OCI-LY1 (cell line): ENCODE measurements around the gene IGF2BP2.
"Not testable (repeated sequence)": the region's sequence is repeated elsewhere in the genome, so short reads cannot be mapped to it uniquely, and the experiment has no call there.

Experiments used
- H2AFZ ChIP-seq: fragments of 200-600 bp; sonication (generic), shearing (Covaris generic); 2 replicates; pipeline ENCODE4 v1.6.0; 2014; ENCODE audit warnings: antibody characterized with exemption, mild to moderate bottlenecking, low read length
- H3F3A ChIP-seq: fragments of 200-600 bp; sonication (generic), shearing (Covaris generic); 2 replicates; pipeline ENCODE4 v1.6.0; 2014; ENCODE audit warnings: mild to moderate bottlenecking, antibody characterized with exemption, low read length, moderate library complexity; ENCODE audit not compliant: insufficient read depth
- H3K27ac ChIP-seq: fragments of 200-600 bp; sonication (generic); 2 replicates; pipeline ENCODE4 v1.5.1; 2014; ENCODE audit warnings: low read length, mixed run types, mild to moderate bottlenecking, low read depth; ENCODE audit not compliant: poor library complexity, severe bottlenecking
- H3K27me3 ChIP-seq: fragments of 200-600 bp; sonication (generic); 2 replicates; pipeline ENCODE4 v1.6.0; 2014; ENCODE audit warnings: antibody characterized with exemption, mild to moderate bottlenecking, low read length, moderate library complexity; ENCODE audit not compliant: insufficient read depth
- H3K36me3 ChIP-seq: fragments of 200-600 bp; sonication (generic); 2 replicates; pipeline ENCODE4 v1.6.1; 2014; ENCODE audit warnings: mild to moderate bottlenecking, antibody characterized with exemption, low read length, moderate library complexity, mixed read lengths; ENCODE audit not compliant: insufficient read depth
- H3K4me1 ChIP-seq: fragments of 200-600 bp; sonication (generic); 2 replicates; pipeline ENCODE4 v1.5.1; 2014; ENCODE audit warnings: mild to moderate bottlenecking, low read length, moderate library complexity; ENCODE audit not compliant: insufficient read depth, severe bottlenecking
- H3K4me2 ChIP-seq: fragments of 200-600 bp; sonication (generic), shearing (Covaris generic); 2 replicates; pipeline ENCODE4 v1.6.1; 2014; ENCODE audit warnings: low read length
- H3K4me3 ChIP-seq: fragments of 200-600 bp; sonication (generic); 2 replicates; pipeline ENCODE4 v1.5.1; 2014; ENCODE audit warnings: low read length, low read depth, mild to moderate bottlenecking, mixed read lengths; ENCODE audit not compliant: poor library complexity, severe bottlenecking
- H3K79me2 ChIP-seq: fragments of 200-600 bp; shearing (Covaris generic); 2 replicates; pipeline ENCODE4 v1.6.1; 2016; ENCODE audit warnings: mixed run types, low read length, mixed read lengths; ENCODE audit not compliant: insufficient read depth
- H3K9ac ChIP-seq: fragments of 200-600 bp; sonication (generic), shearing (Covaris generic); 2 replicates; pipeline ENCODE4 v1.6.1; 2014; ENCODE audit warnings: mild to moderate bottlenecking, low read length, mixed read lengths
- H3K9me2 ChIP-seq: fragments of 200-600 bp; sonication (generic), shearing (Covaris generic); 2 replicates; pipeline ENCODE4 v1.6.1; 2014; ENCODE audit warnings: low read depth, mild to moderate bottlenecking, low read length, mixed read lengths
- H3K9me3 ChIP-seq: fragments of 200-600 bp; shearing (Covaris generic); 2 replicates; pipeline ENCODE4 v1.6.1; 2014; ENCODE audit warnings: low read length, mixed read lengths
- H4K20me1 ChIP-seq: fragments of 200-600 bp; sonication (generic), shearing (Covaris generic); 2 replicates; pipeline ENCODE4 v1.6.0; 2016; ENCODE audit warnings: mild to moderate bottlenecking, low read length; ENCODE audit not compliant: insufficient read depth
- EZH2 ChIP-seq: fragments of 200-600 bp; sonication (generic), shearing (Covaris generic); IDR thresholded peaks from 2 replicates; pipeline ENCODE4 v1.8.0; 2017; ENCODE audit warnings: borderline replicate concordance, mixed run types, mild to moderate bottlenecking, antibody characterized with exemption, low read length, moderate library complexity, mixed read lengths
- TF ChIP-seq, protein P1 (sequence below): fragments of 200-600 bp; sonication (generic), shearing (Covaris generic); IDR thresholded peaks from 2 replicates; pipeline ENCODE4 v1.5.1; 2017; ENCODE audit warnings: mild to moderate bottlenecking, antibody characterized with exemption, low read length, moderate library complexity, mixed read lengths

IGF2BP2 gene

DNA sequence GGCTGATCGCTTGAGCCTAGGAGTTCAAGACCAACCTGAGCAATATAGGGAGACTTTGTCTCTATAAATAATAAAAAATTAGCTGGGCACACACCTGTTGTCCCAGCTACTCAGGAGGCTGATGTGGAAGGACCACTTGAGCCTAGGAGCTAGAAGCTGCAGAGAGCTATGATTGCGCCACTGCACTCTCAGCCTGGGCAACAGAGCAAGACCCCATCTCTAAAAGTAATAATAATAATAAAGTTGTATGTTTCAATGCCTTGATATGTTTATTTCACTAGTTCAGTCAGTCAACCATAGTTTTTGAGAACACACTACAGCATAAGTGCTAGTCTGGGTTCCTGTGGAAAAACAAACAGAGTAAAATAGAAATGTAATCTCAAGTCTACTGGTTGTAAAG lies 36.5 kb downstream of the IGF2BP2 start:
- H3F3A ChIP-seq = no peaks in the 10 kb centered on the region
- H3K27me3 ChIP-seq = no peaks in the 10 kb centered on the region
- H3K4me1 ChIP-seq = no peaks in the 10 kb centered on the region
- H3K4me3 ChIP-seq = no peak overlapping the region
- H3K36me3 ChIP-seq = no peaks in the 10 kb centered on the region
- no peaks in the 10 kb centered on the region for H4K20me1 ChIP-seq
- no peak overlapping the region for H3K27ac ChIP-seq
- H2AFZ ChIP-seq = no peak overlapping the region
- no peak for TF ChIP-seq EZH2
- TF ChIP-seq, protein P1, sequence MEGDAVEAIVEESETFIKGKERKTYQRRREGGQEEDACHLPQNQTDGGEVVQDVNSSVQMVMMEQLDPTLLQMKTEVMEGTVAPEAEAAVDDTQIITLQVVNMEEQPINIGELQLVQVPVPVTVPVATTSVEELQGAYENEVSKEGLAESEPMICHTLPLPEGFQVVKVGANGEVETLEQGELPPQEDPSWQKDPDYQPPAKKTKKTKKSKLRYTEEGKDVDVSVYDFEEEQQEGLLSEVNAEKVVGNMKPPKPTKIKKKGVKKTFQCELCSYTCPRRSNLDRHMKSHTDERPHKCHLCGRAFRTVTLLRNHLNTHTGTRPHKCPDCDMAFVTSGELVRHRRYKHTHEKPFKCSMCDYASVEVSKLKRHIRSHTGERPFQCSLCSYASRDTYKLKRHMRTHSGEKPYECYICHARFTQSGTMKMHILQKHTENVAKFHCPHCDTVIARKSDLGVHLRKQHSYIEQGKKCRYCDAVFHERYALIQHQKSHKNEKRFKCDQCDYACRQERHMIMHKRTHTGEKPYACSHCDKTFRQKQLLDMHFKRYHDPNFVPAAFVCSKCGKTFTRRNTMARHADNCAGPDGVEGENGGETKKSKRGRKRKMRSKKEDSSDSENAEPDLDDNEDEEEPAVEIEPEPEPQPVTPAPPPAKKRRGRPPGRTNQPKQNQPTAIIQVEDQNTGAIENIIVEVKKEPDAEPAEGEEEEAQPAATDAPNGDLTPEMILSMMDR = no peak
- no peak overlapping the region for H3K9ac ChIP-seq
- no peaks in the 10 kb centered on the region for H3K9me3 ChIP-seq
- no peak overlapping the region for H3K4me2 ChIP-seq
- no peaks in the 10 kb centered on the region for H3K9me2 ChIP-seq
- no peaks in the 10 kb centered on the region for H3K79me2 ChIP-seq

DNA sequence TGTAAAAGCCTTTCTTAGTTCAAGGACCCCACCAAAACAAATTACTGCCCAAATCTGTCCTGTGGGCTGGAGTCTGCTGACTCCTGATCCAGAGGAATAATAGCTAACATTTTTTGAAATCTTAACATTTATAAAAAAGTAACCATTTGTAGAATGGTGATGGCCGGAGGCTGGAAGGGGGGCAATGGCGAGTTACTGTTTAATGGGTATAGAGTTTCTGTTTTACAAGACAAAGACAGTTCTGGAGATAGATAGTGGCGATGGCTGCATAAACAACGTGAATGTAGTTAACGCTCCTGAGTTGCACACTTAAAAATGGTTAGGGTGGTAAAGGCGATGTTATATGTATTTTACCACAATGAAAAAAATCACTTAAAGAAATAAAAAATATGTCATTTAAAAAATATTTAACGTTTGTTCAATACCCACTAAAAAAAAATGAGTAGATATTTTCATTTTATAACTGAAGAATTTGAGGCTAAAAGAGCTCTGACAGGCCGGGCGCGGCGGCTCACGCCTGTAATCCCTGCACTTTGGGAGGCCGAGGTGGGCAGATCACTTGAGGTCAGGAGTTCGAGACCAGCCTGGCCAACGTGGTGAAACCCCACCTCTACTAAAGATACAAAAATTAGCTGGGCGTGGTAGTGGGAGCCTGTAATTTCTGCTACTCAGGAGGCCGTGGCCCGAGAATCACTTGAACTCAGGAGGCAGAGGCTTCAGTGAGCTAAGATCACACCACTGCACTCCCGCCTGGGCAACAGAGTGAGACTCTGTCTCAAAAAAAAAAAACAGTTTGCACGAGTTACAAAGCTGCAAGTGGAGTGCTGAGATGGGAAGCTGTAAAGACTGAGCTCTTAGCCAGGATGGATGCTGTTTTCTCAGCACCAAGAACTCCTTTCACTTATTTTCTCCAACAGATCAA lies 37.6 kb downstream of the IGF2BP2 start:
- Histone ChIP-seq H3K4me3 (no peak overlapping the region), H3K4me1 (no peaks in the 10 kb centered on the region), H3K4me2 (no peak overlapping the region), H4K20me1 (no peaks in the 10 kb centered on the region), H2AFZ (no peak overlapping the region), H3K27ac (no peak overlapping the region), H3K9ac (no peak overlapping the region), H3K9me2 (no peaks in the 10 kb centered on the region), H3K27me3 (no peaks in the 10 kb centered on the region), H3K79me2 (no peaks in the 10 kb centered on the region), H3F3A (no peaks in the 10 kb centered on the region), H3K9me3 (no peaks in the 10 kb centered on the region), H3K36me3 (no peaks in the 10 kb centered on the region)
- TF ChIP-seq, protein P1 = no peak
- no peak for TF ChIP-seq EZH2

DNA sequence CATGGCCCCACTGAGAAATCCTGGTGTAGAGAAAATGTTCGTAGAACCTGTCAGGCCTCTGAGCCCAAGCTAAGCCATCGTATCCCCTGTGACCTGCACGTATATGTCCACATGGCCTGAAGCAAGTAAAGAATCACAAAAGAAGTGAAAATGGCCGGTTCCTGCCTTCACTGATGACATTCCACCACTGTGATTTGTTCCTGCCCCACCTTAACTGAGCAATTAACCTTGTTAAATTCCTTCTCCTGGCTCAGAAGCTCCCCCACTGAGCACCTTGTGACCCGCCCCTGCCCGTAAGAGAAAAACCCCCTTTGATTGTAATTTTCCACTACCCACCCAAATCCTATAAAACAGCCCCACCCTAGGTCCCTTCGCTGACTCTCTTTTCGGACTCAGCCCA lies 38.6 kb downstream of the IGF2BP2 start:
- not testable (repeated sequence) for H3K27me3 ChIP-seq, H3K79me2 ChIP-seq, H3K9ac ChIP-seq, H3K4me1 ChIP-seq, H3K9me3 ChIP-seq, H4K20me1 ChIP-seq, H3K4me2 ChIP-seq, H3K4me3 ChIP-seq, H3K9me2 ChIP-seq, H3K36me3 ChIP-seq, H3F3A ChIP-seq, H2AFZ ChIP-seq, H3K27ac ChIP-seq

DNA sequence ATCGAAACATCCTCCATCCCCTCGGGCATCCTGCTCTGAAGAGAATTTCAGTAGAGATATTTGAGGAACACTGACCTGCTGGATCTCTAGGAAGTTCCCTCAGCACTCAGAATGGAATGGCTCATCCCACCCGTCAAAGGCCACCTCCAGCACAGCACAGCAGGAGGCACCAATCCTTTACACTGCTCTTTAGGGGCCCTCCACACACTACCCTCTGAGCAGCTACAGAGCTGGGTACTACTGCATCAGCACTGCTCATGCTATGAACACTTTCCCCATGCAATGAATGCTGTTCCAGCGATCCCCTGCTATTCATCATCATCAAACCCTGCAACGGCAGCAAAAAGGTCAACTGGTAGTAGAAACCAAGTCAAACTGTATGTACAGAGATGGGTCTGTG lies 40.5 kb downstream of the IGF2BP2 start:
- no peak overlapping the region for H3K4me2 ChIP-seq
- H3K9ac ChIP-seq = no peak overlapping the region
- H3K27me3 ChIP-seq = no peaks in the 10 kb centered on the region
- H3K27ac ChIP-seq = no peak overlapping the region
- H3K9me2 ChIP-seq = no peaks in the 10 kb centered on the region
- H2AFZ ChIP-seq = no peak overlapping the region
- H3K36me3 ChIP-seq = no peaks in the 10 kb centered on the region
- no peak for TF ChIP-seq EZH2
- TF ChIP-seq, protein P1 = no peak
- H3K9me3 ChIP-seq = no peaks in the 10 kb centered on the region
- no peak overlapping the region for H3K4me3 ChIP-seq
- H3K79me2 ChIP-seq = no peaks in the 10 kb centered on the region
- no peaks in the 10 kb centered on the region for H3K4me1 ChIP-seq
- no peaks in the 10 kb centered on the region for H4K20me1 ChIP-seq
- H3F3A ChIP-seq = no peaks in the 10 kb centered on the region
